ENCODE results near the gene GJB2. TPM values are rescaled to one million over a fixed set of nuclear protein-coding genes. Genes with fewer than 3 reads are reported as not detected.

Gene GJB2
- total RNA-seq, 4 donors from 2014 or later: 32.8 to 129 (median 77.5) TPM

GRCh38 chr13:20177049-20177831, 15.5 kb downstream of the GJB2 start:
- TF ChIP-seq POLR2AphosphoS5 (IDR thresholded peaks at IDR 0.05) (no peak), EP300 (IDR thresholded peaks at IDR 0.05) (no peak), POLR2A (IDR thresholded peaks at IDR 0.05) (no peak), CTCF (IDR thresholded peaks at IDR 0.05) (no peak)
- Histone ChIP-seq H3K4me1 (peaks cover 31% of the 10 kb centered on the region), H3K27me3 (peaks cover 16% of the 10 kb centered on the region), H3K27ac (no peak overlapping the region), H3K9me3 (no peaks in the 10 kb centered on the region), H3K4me3 (peak overlapping the region; percentile 28), H3K36me3 (no peaks in the 10 kb centered on the region)
- WGBS: 34% methylated on average over 16 of the region's 67 CpGs
- peak in 1 of 2 donors; percentile 64 for DNase-seq (ENCODE audit: low spot score in 2 of 2)

GRCh38 chr13:20175907-20176652, 16.7 kb downstream of the GJB2 start:
- Histone ChIP-seq H3K36me3 (no peaks in the 10 kb centered on the region), H3K4me1 (peaks cover 31% of the 10 kb centered on the region), H3K9me3 (no peaks in the 10 kb centered on the region), H3K27ac (no peak overlapping the region), H3K27me3 (peaks cover 16% of the 10 kb centered on the region), H3K4me3 (no peak overlapping the region)
- TF ChIP-seq CTCF (IDR thresholded peaks at IDR 0.05): no peak
- TF ChIP-seq EP300 (IDR thresholded peaks at IDR 0.05): no peak
- no peak for TF ChIP-seq POLR2AphosphoS5 (IDR thresholded peaks at IDR 0.05)
- no peak for TF ChIP-seq POLR2A (IDR thresholded peaks at IDR 0.05)
- 65% methylated on average over 14 of the region's 14 CpGs for WGBS
- no peak for DNase-seq (ENCODE audit: low spot score in 2 of 2)

- 62% methylated on average over 3 of the region's 3 CpGs for WGBS
Measured at GRCh38 chr13:20175406-20175794, 17.3 kb downstream of the GJB2 start.

GRCh38 chr13:20174656-20175405, 17.9 kb downstream of the GJB2 start:
- 32% methylated on average over 22 of the region's 22 CpGs for WGBS
- H3K27ac ChIP-seq: peak overlapping the region; percentile 56
- TF ChIP-seq POLR2A (IDR thresholded peaks at IDR 0.05) (no peak), POLR2AphosphoS5 (IDR thresholded peaks at IDR 0.05) (peak in 2 of 3 donors; percentile 43 to 79)
- peaks cover 16% of the 10 kb centered on the region for H3K27me3 ChIP-seq
- H3K9me3 ChIP-seq: no peaks in the 10 kb centered on the region
- peaks cover 31% of the 10 kb centered on the region for H3K4me1 ChIP-seq
- H3K36me3 ChIP-seq: no peaks in the 10 kb centered on the region
- H3K4me3 ChIP-seq: peak overlapping the region; percentile 12
- peak; percentile 89 to 93 for DNase-seq (ENCODE audit: low spot score in 2 of 2)

More at GRCh38 chr13:20175406-20175794, 17.3 kb downstream of the GJB2 start:
- no peak for DNase-seq (ENCODE audit: low spot score in 2 of 2)
- H3K36me3 ChIP-seq: no peaks in the 10 kb centered on the region
- H3K9me3 ChIP-seq: no peaks in the 10 kb centered on the region
- H3K4me1 ChIP-seq: peaks cover 31% of the 10 kb centered on the region
- H3K27me3 ChIP-seq: peaks cover 16% of the 10 kb centered on the region
- no peak for TF ChIP-seq EP300 (IDR thresholded peaks at IDR 0.05)
- no peak for TF ChIP-seq POLR2AphosphoS5 (IDR thresholded peaks at IDR 0.05)
- TF ChIP-seq POLR2A (IDR thresholded peaks at IDR 0.05): no peak
- TF ChIP-seq CTCF (IDR thresholded peaks at IDR 0.05): no peak
- peak overlapping the region; percentile 12 for H3K4me3 ChIP-seq
- peak overlapping the region; percentile 56 for H3K27ac ChIP-seq

- no peak for TF ChIP-seq CTCF (IDR thresholded peaks at IDR 0.05)
- no peak for TF ChIP-seq EP300 (IDR thresholded peaks at IDR 0.05)
- no peak for TF ChIP-seq POLR2AphosphoS5 (IDR thresholded peaks at IDR 0.05)
- TF ChIP-seq POLR2A (IDR thresholded peaks at IDR 0.05): no peak
- Histone ChIP-seq H3K27ac (no peak overlapping the region), H3K4me1 (peaks cover 31% of the 10 kb centered on the region), H3K4me3 (no peak overlapping the region), H3K27me3 (peaks cover 13% of the 10 kb centered on the region), H3K9me3 (no peaks in the 10 kb centered on the region), H3K36me3 (no peaks in the 10 kb centered on the region)
- no peak for DNase-seq (ENCODE audit: low spot score in 2 of 2)
- 85% methylated on average over 8 of the region's 8 CpGs for WGBS
Measured at GRCh38 chr13:20173116-20173746, 19.5 kb downstream of the GJB2 start.

Data from suprapubic skin (tissue), 4 donors.